ENCODE data around the gene MYOZ1.
"Not testable (repeated sequence)": the region's sequence is repeated elsewhere in the genome, so short reads cannot be mapped to it uniquely, and the experiment has no call there.

MYOZ1 gene

GRCh38 chr10:73647211-73647874, 6.1 kb upstream of the MYOZ1 start:
- DNase-seq, result no peak

- no peak for DNase-seq
These were observed 5.3 kb upstream of the MYOZ1 start for GRCh38 chr10:73646598-73647041.

GRCh38 chr10:73645251-73645650, 4.0 kb upstream of the MYOZ1 start:
- DNase-seq, result no peak

- DNase-seq, result no peak
These were observed 3.5 kb upstream of the MYOZ1 start for GRCh38 chr10:73644767-73645166.

GRCh38 chr10:73644015-73644743, 2.9 kb upstream of the MYOZ1 start:
- peak; percentile 87 for DNase-seq

GRCh38 chr10:73643362-73643761, 2.1 kb upstream of the MYOZ1 start:
- no peak for DNase-seq

- DNase-seq, result no peak
These were observed 2.0 kb downstream of the MYOZ1 start for GRCh38 chr10:73639286-73639685.

GRCh38 chr10:73635781-73636180, 5.5 kb downstream of the MYOZ1 start:
- DNase-seq, result no peak

- DNase-seq, result no peak
These were observed 6.9 kb downstream of the MYOZ1 start for GRCh38 chr10:73634421-73634820.

GRCh38 chr10:73629165-73629564, 12.1 kb downstream of the MYOZ1 start:
- no peak for DNase-seq

- DNase-seq, result no peak
These were observed 12.9 kb downstream of the MYOZ1 start for GRCh38 chr10:73628405-73628804.

- DNase-seq, result no peak
These were observed 14.0 kb downstream of the MYOZ1 start for GRCh38 chr10:73627300-73627699.

GRCh38 chr10:73625884-73626752, 15.2 kb downstream of the MYOZ1 start:
- peak; percentile 99 for DNase-seq

- peak; percentile 78 for DNase-seq
These were observed 16.0 kb downstream of the MYOZ1 start for GRCh38 chr10:73625004-73625883.

GRCh38 chr10:73623056-73623455, 18.2 kb downstream of the MYOZ1 start:
- no peak for DNase-seq

- not testable (repeated sequence) for DNase-seq
These were observed 20.3 kb downstream of the MYOZ1 start for GRCh38 chr10:73620974-73621373.

- DNase-seq, result not testable (repeated sequence)
These were observed 24.1 kb downstream of the MYOZ1 start for GRCh38 chr10:73617143-73617542.

GRCh38 chr10:73614720-73615119, 26.6 kb downstream of the MYOZ1 start:
- DNase-seq, result no peak

- DNase-seq, result no peak
These were observed 32.2 kb downstream of the MYOZ1 start for GRCh38 chr10:73609116-73609515.

GRCh38 chr10:73601486-73601921, 39.8 kb downstream of the MYOZ1 start:
- no peak for DNase-seq

GRCh38 chr10:73597346-73597745, 43.9 kb downstream of the MYOZ1 start:
- DNase-seq, result no peak

GRCh38 chr10:73593812-73594211, 47.5 kb downstream of the MYOZ1 start:
- DNase-seq, result no peak
